ENCODE measurements around the gene EFNA1. TPM values are rescaled to one million over a fixed set of nuclear protein-coding genes. Genes with fewer than 3 reads are reported as not detected.

Gene EFNA1
- total and polyA plus RNA-seq, 2 experiments from 2014 or later: 3.2 to 5.1 TPM

GRCh38 chr1:155175281-155175926, 47.7 kb downstream of the EFNA1 start:
- TF ChIP-seq ZNF114 (CRISPR knock-in tag; IDR thresholded peaks at IDR 0.05): no peak
- TF ChIP-seq ZNF331 (CRISPR knock-in tag; IDR thresholded peaks at IDR 0.05; ENCODE audit: low read depth): no peak
- no peak for TF ChIP-seq EZH2phosphoT487 (IDR thresholded peaks at IDR 0.05; ENCODE audit: unreplicated experiment)
- no peak for TF ChIP-seq JUNB (IDR thresholded peaks at IDR 0.05; ENCODE audit: unreplicated experiment)
- no peak for TF ChIP-seq NANOG (IDR thresholded peaks at IDR 0.05; ENCODE audit: borderline replicate concordance)
- TF ChIP-seq CREB1 (CRISPR knock-in tag; IDR thresholded peaks at IDR 0.05; ENCODE audit: low read depth): no peak
- TF ChIP-seq CTCF (conservative IDR thresholded peaks at IDR 0.05; ENCODE audit: low read depth in 2 of 2): no peak
- no peak for TF ChIP-seq EZH2 (IDR thresholded peaks at IDR 0.05; ENCODE audit: low read depth, unreplicated experiment)
- TF ChIP-seq STAT1 (IDR thresholded peaks at IDR 0.05; ENCODE audit: unreplicated experiment): no peak
- H3F3A ChIP-seq (replicated peaks; ENCODE audit: low read depth): peaks cover 22% of the 10 kb centered on the region
- no peak overlapping the region for H2AFZ ChIP-seq
- H3K36me3 ChIP-seq (ENCODE audit: insufficient read depth): peaks cover 18% of the 10 kb centered on the region; the same call in 1 of the 2 replicates
- peak overlapping the region; percentile 84 for H3K4me3 ChIP-seq
- no peaks in the 10 kb centered on the region for H3K9me2 ChIP-seq (ENCODE audit: insufficient read depth)
- H3K27me3 ChIP-seq (ENCODE audit: insufficient read depth): no peaks in the 10 kb centered on the region
- Mint-ChIP-seq H3K4me3 (peak overlapping the region; percentile 86), H3K9me3 (peaks cover 4% of the 10 kb centered on the region), H3K27ac (no peak overlapping the region), H3K4me1 (peaks cover 25% of the 10 kb centered on the region), H3K27me3 (ENCODE audit: insufficient read depth, low read depth, poor library complexity) (peaks cover 18% of the 10 kb centered on the region), H3K36me3 (ENCODE audit: low read depth) (peaks cover 44% of the 10 kb centered on the region)
- H3K27ac ChIP-seq (ENCODE audit: low read depth): no peak overlapping the region
- DNase-seq (ENCODE audit: low spot score) (no peak), ATAC-seq (no peak)
- no peaks in the 10 kb centered on the region for H4K20me1 ChIP-seq (replicated peaks; ENCODE audit: insufficient read depth)
- peaks cover 18% of the 10 kb centered on the region for H3K4me1 ChIP-seq (ENCODE audit: insufficient read depth)
- H3K4me2 ChIP-seq: peak overlapping the region; percentile 100
- H3K79me2 ChIP-seq (replicated peaks; ENCODE audit: insufficient read depth): peaks cover 20% of the 10 kb centered on the region

DNA sequence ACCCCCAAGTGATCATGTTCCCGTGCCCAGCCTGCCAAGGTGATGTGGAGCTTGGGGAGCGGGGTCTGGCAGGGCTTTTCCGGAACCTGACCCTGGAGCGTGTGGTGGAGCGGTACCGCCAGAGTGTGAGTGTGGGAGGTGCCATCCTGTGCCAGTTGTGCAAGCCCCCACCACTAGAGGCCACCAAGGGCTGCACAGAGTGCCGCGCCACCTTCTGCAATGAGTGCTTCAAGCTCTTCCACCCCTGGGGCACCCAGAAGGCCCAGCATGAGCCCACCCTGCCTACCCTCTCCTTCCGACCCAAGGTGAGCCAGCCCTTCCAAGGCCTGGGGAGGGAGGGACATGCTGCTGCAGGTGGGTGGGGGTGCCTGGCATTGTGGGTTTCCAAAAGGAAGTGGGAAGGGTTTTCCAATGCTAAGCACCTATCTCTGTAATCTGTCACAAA, 48.3 kb downstream of the EFNA1 start:
- Histone ChIP-seq H3K4me3 (0 out of 2 replicates have a peak overlapping the region, but pooled peaks have one; percentile 84), H3K9me2 (ENCODE audit: insufficient read depth) (no peaks in the 10 kb centered on the region), H2AFZ (no peak overlapping the region), H3K79me2 (replicated peaks; ENCODE audit: insufficient read depth) (peaks cover 20% of the 10 kb centered on the region), H3K36me3 (ENCODE audit: insufficient read depth) (peaks cover 20% of the 10 kb centered on the region; the same call in 1 of the 2 replicates), H4K20me1 (replicated peaks; ENCODE audit: insufficient read depth) (no peaks in the 10 kb centered on the region), H3K4me2 (peak overlapping the region; percentile 100; the same call in 1 of the 2 replicates), H3K27me3 (ENCODE audit: insufficient read depth) (no peaks in the 10 kb centered on the region), H3F3A (replicated peaks; ENCODE audit: low read depth) (peaks cover 22% of the 10 kb centered on the region), H3K4me1 (ENCODE audit: insufficient read depth) (peaks cover 18% of the 10 kb centered on the region), H3K27ac (ENCODE audit: low read depth) (no peak overlapping the region)
- peaks cover 25% of the 10 kb centered on the region for H3K4me1 Mint-ChIP-seq
- DNase-seq (ENCODE audit: low spot score) (no peak), ATAC-seq (no peak)
- peak overlapping the region; percentile 86 for H3K4me3 Mint-ChIP-seq
- H3K36me3 Mint-ChIP-seq (ENCODE audit: low read depth): peaks cover 42% of the 10 kb centered on the region
- peaks cover 18% of the 10 kb centered on the region for H3K27me3 Mint-ChIP-seq (ENCODE audit: insufficient read depth, low read depth, poor library complexity)
- no peak overlapping the region for H3K27ac Mint-ChIP-seq
- H3K9me3 Mint-ChIP-seq: peaks cover 4% of the 10 kb centered on the region
- TF ChIP-seq CTCF (conservative IDR thresholded peaks at IDR 0.05; ENCODE audit: low read depth in 2 of 2) (peak in 1 of 2 experiments; percentile 32; a peak in 1 of 4 replicates), ZNF462 (CRISPR knock-in tag; IDR thresholded peaks at IDR 0.05) (no peak)

Measured in GM23338 (cell line).